Coronary artery (tissue), 2 donors: ENCODE results near the gene CKAP4.

Experiments
- DNase-seq: peaks from one replicate; pipeline ENCODE4 v3.0.0-alpha.2; 2017; ENCODE audit warnings: low spot score
- H3K27ac ChIP-seq, 2 donors: fragments of 200-600 bp; sonication (generic); one replicate each; pipeline ENCODE4 v1.5.1; 2016 to 2019
- H3K4me3 ChIP-seq: fragments of 200-600 bp; sonication (generic); 2 replicates; pipeline ENCODE4 v1.5.1; 2016; ENCODE audit warnings: mild to moderate bottlenecking, moderate library complexity
- CTCF ChIP-seq: fragments of 200-600 bp; sonication (generic); IDR thresholded peaks from one replicate; pipeline ENCODE4 v1.5.1; 2019; ENCODE audit warnings: antibody characterized with exemption

CKAP4 gene

GRCh38 chr12:106281804-106282203 is 34.0 kb upstream of the CKAP4 start:
- DNase-seq = no peak
- H3K4me3 ChIP-seq = no peak overlapping the region
- TF ChIP-seq CTCF = no peak
- no peak overlapping the region for H3K27ac ChIP-seq

GRCh38 chr12:106281056-106281782 is 33.4 kb upstream of the CKAP4 start:
- Histone ChIP-seq H3K27ac (no peak overlapping the region), H3K4me3 (no peak overlapping the region)
- TF ChIP-seq CTCF = no peak
- no peak for DNase-seq

- no peak for TF ChIP-seq CTCF
- no peak for DNase-seq
- Histone ChIP-seq H3K27ac (no peak overlapping the region), H3K4me3 (no peak overlapping the region)
Measured at GRCh38 chr12:106280106-106280505, 32.3 kb upstream of the CKAP4 start.

- no peak overlapping the region for H3K4me3 ChIP-seq
- H3K27ac ChIP-seq = no peak overlapping the region
- no peak for TF ChIP-seq CTCF
- no peak for DNase-seq
Measured at GRCh38 chr12:106276032-106276740, 28.4 kb upstream of the CKAP4 start.

GRCh38 chr12:106275458-106275857 is 27.6 kb upstream of the CKAP4 start:
- no peak for DNase-seq
- Histone ChIP-seq H3K4me3 (no peak overlapping the region), H3K27ac (no peak overlapping the region)
- TF ChIP-seq CTCF = no peak

- no peak overlapping the region for H3K4me3 ChIP-seq
- TF ChIP-seq CTCF = no peak
- no peak for DNase-seq
- no peak overlapping the region for H3K27ac ChIP-seq
Measured at GRCh38 chr12:106274575-106275121, 26.8 kb upstream of the CKAP4 start.
